ENCODE results near the gene LDLRAD4.

The LDLRAD4 gene

DNA sequence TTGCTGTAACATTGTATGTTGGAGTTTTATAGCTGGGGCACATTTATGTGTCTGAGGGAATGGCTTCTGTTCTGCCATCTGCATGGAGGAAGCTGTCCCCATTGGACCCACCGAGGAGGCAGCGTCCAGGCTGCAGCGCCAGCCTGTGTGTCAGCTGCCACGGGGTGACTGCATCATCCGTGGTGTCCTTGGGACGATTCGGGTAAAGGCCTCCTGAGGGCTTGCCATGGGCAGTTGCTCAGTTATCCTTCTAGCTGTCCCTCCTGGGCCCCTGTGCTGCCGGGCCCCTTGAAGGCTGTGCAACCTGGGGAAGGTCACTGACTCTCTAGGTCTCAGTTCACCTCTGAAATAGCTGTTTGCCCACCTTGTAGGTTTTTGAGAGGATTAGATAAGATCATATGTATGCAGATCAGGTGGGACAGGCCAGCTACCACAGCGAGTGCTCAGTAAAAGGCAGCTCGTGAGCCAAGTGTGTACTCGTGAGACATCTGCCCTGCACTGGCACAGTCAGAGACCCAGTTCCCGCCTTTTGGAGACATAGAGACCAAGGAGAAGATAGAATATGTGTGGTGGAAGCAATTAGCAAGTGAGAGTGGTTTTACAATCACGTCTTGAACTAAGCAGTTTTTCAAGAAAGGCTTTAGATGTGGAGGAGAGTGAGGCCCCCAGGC lies 10.6 kb downstream of the LDLRAD4 start:
- no peak for DNase-seq (ENCODE audit: low spot score)

DNA sequence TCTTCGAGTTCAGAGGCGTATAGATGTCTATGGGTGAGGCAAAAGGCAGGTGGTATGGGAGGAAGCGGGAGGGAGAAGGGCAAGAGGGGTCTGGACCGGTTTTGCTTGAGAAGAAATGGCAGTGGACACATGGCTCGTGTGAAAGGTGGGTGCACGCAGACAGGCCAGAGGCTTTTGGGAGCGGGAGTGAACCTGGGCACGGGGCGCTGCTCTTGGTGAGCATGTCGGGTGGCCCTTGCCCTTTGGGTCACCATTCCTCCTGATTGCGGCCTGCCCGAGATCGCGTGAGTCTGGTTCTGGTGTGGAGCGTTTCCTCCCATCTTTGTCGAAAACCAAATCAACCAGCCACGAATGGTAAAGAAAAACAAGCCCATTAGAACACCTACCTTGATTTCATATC lies 12.6 kb downstream of the LDLRAD4 start:
- DNase-seq (ENCODE audit: low spot score) = no peak

DNA sequence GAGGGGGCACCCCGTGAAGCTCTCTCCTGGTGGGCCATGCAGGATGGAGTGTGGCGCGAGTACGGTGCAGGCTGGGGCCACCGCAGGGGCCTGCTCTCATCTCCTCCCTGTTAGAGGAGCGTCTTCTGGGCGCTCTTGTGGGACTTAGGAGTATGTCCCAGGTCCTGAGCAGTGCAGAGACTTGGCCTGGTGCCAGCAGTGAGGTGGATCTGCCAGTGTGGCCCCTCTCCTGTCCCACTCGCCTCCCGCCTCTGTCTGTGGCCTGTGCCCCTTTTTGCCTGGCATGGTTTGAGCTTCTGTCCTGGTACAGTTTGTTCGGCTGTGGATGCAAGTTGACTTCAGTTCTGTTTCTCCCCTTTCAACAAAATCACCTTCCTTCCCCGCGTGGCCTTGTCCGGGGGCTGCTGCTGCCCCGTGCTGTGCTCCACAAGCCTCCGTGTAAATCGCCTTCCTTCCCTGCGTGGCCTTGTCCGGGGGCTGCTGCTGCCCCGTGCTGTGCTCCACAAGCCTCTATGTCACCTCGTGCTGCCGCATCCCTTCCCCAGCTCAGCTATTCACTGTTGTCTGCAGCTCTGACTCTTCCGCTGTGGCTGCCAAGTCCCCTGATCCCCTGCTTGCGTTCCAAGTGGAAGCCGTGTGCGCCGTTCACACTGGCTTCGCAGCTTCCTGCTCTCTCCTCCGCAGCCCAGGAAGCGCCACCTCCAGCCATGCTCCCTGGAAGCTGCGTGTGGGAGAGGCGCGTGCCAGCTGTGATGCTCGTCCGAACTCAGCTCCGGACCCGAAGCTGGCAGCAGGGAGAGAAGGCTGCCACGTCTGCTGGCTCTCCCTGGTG lies 13.7 kb downstream of the LDLRAD4 start:
- no peak for DNase-seq (ENCODE audit: low spot score)

DNA sequence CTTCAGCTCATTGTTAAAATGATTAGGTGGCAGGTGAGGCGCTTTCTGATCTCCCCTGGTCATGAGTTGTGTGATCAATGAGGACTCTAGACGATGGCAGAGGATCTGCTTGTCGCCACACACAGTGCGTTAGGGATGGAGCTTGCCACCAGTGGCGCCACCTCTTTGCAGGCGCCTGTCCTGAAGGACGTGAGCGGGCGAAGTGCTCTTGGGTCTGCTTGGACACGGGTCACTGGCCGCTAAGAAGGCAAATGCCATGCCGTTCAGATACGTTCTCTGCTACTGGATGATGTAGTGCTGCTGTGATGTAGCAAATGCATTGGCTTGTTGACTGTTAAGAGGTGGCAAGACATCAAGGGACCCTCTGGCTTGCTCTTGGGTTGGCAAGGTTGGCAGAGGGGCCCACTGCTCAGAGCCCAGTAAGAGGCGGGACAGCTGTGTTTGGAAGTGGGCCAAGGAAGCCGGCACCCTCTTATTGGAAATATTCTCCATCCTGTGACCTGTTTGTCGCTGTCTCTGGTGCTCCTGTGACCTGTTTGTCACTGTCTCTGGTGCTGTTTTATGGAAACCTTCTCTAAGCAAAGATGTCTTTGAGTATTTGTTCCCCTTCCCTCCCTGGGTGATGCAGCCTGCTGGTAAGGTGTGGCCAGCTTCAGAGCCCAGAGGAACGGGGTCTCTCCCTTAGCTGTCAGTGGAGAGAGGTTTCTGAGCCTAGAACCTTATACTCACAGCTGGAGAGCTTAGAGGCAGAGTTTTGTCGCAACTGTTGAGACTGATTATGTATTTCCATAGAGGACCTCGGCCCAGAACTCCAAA lies 14.6 kb downstream of the LDLRAD4 start:
- DNase-seq (ENCODE audit: low spot score) = no peak

DNA sequence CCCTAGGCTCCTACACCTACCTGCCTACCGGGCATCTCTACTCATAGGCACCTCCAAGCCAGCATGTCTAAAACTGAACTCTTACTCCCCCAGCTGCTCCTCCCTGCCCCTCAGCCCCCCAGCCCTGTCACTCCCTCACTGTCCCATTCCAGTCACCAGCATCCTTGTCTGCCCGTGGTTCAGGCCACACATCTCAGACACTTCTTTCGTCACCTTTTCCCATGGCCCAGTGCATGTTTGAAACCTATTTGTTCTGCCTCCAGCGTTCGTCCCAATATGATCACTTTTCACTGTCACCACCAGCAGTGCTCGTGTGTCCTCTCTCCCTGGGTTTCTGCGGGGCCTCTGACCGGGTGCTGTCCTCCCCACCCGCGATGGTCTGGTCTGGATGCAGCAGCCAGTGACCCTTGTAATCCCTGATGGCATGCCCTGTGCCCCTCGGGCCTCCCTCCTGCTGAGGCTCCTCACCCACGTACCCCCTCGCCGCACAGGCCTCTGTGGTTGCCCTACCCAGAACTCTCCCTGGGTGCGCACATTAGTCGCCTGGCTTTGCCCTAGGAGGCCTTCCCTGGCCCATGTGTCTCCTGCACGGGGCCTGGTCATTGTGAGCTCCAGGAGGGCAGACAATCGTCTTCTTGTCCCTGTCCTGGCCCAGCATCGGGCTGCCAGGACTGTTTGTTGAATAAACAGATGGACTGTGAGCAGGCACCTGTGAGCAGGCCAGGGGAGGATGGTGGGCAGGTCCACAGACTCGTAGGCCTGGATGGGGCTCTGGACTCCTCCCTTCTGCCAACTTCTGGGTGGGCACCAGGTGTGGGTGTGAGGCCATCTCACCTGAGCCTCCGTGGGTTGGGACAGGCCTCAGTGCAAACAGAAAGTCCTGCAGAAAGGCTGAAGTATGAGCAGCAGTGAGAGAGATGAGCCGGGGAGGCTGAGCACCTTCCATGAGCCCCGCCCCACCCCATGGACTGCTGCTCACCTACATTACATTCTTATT lies 15.5 kb downstream of the LDLRAD4 start:
- DNase-seq (ENCODE audit: low spot score) = no peak

DNA sequence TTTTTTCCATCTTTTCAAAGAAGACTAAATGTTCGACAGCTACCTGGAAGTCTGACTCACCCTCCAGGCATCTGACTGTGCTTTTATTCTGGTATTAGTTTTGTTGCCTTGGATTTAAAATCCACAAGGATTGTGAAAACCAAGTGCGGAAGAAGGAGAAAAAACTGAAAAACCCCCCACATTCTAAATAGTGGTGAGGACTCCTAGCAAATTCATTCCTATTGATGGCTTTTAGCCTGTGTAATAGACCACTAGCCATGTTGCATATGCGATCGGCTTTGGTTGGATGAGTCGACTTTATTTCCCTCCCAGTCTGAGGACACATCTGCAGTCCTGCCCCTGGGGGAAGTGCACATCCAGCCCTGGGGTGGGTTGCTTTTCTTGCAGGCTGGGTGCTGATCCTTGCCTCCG lies 16.9 kb downstream of the LDLRAD4 start:
- DNase-seq (ENCODE audit: low spot score) = no peak

DNA sequence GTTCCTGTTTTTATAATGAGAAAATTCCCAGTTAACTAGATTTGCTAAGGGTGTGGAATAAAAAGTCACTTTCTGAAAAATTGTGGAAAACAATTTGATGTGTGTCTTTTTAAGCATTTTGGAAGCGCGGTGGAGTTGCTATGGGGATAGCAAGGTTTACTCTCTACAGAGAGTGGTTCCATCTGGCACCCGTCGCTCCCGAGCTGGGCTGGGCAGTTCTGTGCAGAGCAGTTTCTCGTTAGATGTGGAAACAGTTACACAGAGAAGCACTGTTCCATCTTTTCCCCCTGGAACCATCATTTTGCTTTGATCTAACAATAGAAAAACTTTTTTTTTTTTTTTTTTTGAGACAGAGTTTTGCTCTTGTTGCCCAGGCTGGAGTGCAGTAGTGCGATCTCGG lies 17.4 kb downstream of the LDLRAD4 start:
- no peak for DNase-seq (ENCODE audit: low spot score)

DNA sequence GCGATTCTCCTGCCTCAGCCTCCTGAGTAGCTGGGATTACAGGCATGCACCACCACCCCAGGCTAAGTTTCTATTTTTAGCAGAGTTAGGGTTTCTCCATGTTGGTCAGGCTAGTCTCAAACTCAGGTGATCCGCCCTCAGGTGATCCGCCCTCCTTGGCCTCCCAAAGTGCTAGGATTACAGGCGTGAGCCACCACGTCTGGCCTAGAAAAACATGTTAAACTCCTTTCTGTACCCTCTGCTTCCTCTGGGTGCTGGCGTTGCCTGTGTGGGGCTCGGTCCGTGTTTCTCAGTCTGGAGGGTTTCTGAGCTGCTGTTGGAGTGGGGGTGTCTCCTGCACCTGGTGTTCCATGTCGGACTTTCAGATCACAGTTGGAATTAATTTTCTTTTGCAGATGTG lies 17.9 kb downstream of the LDLRAD4 start:
- no peak for DNase-seq (ENCODE audit: low spot score)

DNA sequence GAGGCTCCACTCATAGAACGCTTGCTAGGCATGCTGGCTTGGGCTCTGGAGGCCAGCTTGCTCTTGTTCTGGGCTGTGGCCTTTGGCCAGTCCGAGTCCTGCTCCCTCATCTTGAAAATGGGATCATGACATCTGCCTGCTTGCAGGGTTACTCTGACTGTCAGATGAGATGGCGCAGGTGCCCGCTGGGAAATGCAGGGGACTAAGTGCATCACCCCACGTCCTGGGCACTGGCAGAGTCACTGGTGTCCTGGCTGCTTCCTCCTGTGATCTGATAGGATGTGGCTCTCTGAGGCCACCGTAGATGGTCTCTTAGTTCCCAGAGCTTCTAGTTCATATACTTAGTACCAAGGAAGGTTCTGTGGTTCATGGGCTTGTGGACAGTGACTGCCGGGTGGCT lies 18.5 kb downstream of the LDLRAD4 start:
- DNase-seq (ENCODE audit: low spot score) = no peak

DNA sequence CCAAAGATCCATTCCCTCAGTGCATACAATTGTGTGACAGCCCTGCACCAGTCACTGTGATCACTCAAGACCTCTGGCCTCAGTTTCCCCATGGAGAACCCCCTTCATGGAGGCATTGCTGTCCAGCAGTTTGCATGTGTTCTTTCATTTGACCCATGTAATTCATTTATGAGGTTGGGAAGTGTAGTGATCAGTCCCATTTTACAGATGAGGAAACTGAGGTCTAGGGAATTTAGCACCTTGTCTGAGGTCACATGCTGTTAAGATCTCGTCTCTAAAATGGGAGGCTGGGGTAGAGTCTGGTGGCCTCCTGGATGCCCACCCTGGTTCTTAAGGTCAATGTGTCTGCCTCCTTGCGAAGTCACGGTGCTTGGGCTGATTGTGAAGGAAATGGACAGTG lies 19.1 kb downstream of the LDLRAD4 start:
- no peak for DNase-seq (ENCODE audit: low spot score)

DNA sequence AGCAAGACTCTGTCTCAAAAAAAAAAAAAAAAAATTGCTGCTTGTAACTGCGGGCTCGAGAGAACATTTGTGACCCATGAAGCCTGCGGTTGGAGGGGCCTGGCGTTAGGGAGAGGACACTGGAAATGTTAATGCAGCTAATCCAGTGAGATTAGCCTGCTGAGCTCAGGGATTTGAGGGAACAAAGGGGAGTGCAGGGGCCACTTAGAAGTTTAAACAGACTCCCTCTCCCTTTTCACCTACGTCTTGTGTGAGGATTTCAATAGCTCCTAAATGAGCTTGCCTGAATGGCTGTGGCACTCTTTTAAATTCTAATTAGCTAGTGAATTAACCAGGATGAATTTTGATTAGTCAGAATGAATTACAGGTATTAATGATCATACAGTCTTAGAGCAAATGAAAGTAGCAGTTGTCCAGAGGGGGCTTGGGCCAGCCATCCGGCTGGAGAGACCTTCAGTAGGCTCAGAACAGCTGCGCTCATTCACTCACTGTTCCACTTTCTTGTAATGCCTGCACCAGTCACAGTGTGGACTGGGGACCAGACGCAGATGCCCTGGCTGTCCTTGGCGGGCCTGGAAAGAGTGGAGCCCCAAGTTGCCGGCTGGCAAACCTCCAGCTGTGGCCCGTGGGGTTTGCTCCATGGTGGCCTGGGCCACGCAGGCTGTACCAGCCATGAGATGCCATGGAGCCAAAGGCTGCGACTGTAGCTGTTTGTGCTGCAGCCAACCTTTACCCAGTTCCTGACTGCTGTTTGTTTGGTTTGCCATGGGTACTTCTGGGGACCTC lies 20.8 kb downstream of the LDLRAD4 start:
- DNase-seq (ENCODE audit: low spot score) = no peak

DNA sequence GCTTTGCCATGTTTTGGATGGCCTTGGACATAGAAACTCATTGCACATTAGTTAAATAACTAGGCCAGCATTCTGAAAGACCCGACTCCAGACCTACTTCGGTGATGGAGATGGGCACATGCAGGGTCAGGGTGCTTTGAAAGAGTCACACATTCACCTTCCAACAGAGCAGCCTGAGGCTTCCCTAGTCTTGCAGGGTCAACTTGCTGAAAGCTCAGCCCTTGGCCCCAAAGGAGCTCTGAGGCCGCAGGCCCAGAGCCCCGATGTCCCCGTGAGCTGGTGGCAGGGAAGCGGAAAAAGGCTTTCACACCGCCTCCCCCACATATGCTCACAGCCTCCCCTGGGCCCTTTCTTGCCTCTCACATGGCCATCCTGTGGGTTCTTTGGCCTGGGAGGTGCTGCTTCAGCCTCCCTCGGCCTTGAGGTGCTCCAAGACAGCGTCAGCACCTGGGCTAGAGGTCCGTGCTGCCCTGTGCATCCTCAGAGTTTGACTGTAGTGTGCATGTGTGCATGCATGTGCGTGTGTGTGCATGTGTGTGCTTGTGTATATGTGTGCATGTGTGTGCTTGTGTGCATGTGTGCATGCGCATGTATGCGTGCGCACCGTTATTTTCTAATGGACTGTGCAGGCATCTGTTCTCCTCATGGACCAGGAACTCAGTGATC lies 21.6 kb downstream of the LDLRAD4 start:
- no peak for DNase-seq (ENCODE audit: low spot score)

DNA sequence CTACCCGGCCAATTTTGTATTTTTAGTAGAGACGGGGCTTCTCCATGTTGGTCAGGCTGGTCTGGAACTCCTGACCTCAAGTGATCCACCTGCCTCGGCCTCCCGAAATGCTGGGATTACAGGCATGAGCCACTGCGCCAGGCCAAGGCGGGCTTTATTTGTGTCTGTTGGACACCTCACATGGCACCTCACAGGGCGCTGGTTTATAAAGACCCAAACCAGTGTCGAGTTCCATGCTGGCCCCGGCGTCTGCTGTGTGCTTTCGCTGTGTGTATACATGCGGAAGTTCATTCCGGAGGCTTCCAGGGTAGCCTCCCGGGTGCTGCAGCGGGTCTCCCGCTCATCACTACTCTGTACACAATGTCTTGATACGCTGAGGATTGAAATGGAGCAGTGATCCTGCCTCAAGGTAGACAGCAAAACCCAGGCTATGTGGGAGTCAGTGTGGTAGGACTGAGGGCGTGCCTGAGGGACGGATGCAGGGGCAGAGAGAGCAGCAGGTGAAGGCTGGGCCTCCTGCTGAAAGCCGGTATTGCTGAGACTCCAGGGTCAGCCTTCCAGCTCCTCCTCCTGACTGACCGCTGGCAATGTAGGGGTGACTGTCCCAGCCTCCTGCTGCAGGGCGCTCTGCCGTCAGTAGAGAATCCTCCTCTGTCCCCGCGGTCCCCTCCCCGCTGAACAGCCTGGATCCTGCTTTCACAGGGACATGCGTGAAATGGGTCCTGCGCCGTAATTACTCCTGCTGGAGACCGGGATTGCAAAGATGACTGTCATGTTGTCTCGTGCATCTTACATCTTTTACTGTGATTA lies 22.7 kb downstream of the LDLRAD4 start:
- no peak for DNase-seq (ENCODE audit: low spot score)

DNA sequence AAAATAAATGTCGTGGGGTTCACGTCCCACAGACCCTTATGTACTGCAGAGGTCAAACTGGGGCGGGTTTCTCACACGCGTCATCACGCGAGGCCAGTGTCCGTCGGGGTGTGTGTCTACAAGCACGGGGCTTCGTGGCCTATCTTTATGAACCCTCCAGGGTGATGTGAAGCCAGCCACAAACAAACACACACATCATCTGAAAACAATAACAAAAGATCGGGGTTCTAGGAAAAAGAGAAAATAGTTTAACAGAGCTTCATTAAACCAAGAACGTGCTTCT lies 23.3 kb downstream of the LDLRAD4 start:
- DNase-seq (ENCODE audit: low spot score) = no peak

DNA sequence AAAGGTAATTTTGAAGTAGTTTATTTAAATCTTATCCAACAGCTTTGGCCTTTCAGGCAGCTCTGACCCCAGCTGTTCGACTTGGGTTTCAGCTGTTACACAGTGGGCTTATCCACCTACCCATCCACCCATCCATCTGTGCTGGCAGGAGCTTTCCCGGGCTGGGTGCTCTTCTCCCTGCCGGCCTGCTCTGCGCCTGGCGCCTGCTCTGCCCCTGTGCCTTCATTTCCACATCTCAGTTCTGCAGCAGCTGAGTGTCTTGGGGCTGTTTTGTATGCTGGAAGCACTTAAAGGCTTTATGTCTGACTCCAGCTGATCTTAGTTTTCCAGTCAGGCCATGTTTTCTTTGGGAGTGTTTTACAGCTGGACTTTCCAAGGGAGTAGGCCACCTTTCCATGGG lies 24.2 kb downstream of the LDLRAD4 start:
- no peak for DNase-seq (ENCODE audit: low spot score)

DNA sequence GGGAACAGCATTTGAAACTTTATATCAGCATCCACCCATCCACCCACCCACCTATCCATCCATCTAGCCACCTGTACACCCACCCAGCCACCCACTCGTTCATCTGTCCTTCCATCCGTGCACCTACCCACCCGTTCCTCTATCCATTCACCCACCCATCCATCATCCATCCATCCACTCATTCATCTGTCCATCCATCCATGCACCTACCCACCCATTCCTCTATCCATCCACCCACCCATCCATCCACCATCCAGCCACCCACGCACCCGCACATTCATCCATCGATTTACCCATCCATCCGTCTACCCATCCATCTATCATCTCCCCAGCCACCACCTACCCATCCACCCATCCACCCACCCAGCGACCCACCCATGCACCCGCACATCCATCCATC lies 24.8 kb downstream of the LDLRAD4 start:
- no peak for DNase-seq (ENCODE audit: low spot score)

DNA sequence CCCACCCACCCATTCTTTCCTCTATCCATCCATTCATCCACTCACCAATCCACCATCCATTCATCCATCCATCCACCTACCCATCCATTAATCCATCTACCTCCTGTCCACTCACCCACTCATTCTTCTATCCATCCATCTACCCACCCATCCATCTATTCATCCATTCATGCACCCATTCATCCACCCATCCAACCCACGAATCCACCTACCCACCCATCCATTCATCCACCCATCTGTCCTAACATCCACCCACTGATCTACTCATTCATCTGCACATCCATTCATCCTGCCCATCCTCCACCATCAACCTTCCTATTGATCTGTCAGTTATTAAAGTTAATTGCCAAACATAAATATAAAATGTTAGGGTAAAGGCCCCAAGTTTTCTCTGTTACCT lies 25.6 kb downstream of the LDLRAD4 start:
- DNase-seq (ENCODE audit: low spot score) = no peak

DNA sequence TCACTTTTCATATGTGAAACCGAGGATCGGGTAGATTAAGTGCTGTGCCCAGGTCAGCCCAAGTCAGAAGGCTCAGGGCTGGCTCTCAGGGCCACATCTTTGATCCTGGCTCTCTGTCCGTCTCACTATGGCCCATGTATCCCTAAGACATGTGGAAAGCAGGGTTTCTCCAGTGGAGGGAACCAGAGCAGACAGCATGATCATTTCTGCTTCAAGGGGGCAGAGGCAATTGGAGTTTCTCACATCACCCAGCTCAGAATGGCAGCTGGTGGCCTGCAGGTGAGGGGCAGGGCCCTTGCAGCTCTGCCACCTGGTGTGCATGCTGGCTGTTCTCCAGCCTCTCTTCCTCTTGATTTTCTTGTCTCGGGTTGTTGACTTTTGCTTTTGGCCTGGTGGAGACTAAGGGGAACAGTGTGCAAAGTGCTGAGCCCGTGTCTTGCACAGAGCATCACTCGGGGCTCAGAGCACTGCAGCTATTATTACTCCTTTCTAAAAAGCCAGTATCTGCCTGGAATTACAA lies 27.0 kb downstream of the LDLRAD4 start:
- no peak for DNase-seq (ENCODE audit: low spot score)

DNA sequence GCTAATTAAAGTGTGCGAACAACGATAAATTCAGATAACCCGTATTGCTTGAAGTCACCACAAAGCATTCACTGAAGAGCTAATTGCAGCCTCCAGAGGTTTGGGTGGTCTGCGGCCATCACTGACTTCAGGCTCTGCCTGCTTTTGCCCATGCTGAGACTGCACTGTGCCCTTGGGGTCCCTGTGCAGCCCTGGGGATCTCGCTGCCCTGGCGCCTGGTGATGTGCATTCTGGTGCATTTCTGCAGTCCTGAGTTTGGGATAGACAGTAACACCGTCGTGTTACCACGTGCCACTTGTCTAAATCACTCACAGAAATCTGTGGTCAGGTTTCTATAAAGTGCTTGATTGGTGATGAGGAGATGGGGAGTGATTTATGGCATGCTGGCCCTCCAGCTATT lies 27.6 kb downstream of the LDLRAD4 start:
- no peak for DNase-seq (ENCODE audit: low spot score)

Data from RKO (cell line).